Jurkat, Clone E6-1 (cell line): ENCODE data around the gene RNU7-1.

Source experiments
- DNase-seq: peaks from one replicate; pipeline ENCODE4 v3.0.0-alpha.2; 2011; ENCODE audit warnings: low read depth, low spot score
- H3K4me3 ChIP-seq: 2 replicates; pipeline ENCODE4 v1.5.1; 2011; ENCODE audit warnings: mild to moderate bottlenecking, low read length, control low read depth, moderate library complexity

Gene RNU7-1

DNA sequence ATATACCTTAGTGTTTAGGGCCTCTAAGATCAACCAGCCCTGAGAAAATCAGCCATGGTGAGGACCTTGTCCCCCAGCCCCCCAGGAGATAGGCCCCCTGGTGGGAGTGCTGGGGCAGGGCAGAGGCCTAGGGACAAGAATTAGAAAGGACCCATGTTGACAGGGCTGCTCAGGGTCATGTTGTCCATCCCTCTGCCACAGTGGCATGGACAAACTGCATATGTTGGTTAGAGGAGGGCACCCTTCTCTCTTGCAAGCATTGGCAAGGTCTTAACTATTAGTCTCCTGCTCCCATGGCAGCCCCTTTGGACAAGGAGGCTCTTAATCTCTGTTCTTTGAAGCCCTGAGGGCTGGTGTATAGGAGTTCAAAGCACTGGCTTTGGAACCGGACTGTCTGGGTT is 6.8 kb downstream of the RNU7-1 start:
- H3K4me3 ChIP-seq, result peak overlapping the region; percentile 89
- peak; percentile 64 for DNase-seq

DNA sequence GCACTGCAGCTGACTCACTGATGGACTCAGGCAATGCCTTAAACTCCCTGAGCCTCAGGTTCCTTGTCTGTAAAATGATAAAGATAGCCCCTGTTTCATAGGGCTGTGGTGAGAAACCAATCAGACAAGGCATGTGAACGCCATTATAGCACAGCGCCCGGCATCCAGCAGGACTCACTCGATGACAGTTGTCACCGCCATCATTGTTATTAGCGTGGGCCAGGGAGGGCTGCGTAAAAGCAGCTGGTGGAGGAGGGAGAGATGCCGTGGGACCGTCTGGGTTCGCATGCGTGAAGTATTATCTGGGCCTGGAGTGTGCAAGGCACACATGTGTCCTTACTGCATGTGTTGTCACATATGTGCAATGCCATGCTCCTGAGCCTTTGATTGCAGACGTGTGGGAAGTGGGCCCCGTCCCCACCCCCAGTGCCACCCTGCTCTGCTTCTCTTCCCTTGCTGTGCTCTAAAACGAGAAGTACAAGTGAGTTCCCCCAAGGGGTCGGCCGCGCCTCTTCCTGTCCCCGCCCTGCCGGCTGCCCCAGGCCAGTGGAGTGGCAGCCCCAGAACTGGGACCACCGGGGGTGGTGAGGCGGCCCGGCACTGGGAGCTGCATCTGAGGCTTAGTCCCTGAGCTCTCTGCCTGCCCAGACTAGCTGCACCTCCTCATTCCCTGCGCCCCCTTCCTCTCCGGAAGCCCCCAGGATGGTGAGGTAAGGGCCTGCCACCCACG is 7.4 kb downstream of the RNU7-1 start, which contains the start of gene PTPN6:
PTPN6 (plus strand) TSS at position 546 of the 730 bp plus-strand sequence; CDS start at position 703, 157 bp downstream.
- peak; percentile 72 for DNase-seq
- H3K4me3 ChIP-seq, result peak within 1 kb of the TSS; percentile 89

DNA sequence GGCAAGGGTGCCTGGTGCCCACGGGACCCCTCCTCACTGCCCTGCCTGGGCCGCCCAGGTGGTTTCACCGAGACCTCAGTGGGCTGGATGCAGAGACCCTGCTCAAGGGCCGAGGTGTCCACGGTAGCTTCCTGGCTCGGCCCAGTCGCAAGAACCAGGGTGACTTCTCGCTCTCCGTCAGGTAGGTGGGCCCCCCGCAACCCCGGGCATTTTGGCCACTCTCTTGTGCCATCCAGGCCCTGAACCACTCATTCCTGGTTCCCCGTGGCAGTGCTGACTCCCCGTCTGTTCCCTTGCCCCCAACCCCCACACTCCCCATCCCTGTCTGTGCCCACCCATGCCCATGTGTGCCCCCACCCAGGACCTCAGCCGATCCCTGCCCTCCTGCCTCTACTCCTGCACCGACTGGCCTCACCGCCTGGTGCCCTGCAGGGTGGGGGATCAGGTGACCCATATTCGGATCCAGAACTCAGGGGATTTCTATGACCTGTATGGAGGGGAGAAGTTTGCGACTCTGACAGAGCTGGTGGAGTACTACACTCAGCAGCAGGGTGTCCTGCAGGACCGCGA is 8.0 kb downstream of the RNU7-1 start:
- H3K4me3 ChIP-seq, result peak overlapping the region; percentile 89
- DNase-seq, result no peak

DNA sequence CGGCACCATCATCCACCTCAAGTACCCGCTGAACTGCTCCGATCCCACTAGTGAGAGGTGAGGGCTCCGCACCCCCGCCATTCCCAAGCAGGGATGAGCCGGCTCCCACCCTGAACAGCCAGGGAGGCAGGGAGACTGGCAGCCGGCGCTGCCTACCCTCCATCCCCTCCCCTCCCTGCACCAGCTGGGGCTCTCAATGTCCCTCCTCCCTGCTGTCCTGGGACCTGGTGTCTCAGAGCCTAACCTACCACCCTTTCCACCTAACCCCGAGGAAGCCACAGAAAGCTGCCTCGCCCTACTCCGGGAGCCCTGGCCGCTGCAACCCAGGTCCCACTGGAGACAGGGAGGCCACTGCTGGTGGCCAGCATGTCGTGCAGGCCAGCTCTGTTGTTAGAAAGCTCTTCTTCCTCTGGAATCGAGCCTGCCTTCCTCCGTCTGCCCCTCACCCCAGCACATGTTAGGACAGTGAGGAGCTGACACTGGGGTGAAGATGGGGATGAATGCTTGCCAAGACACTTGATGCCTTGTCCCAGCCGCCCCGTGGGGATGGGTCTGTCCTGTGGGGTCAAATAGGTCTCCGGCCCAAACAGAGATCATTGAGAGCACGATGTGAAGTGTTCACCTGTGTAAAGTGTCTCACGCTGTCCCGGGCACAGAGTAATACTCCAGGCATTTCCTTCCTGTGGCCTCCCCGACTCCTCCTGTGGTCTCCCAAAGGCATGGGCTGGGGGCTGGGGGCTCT is 8.7 kb downstream of the RNU7-1 start:
- no peak for DNase-seq
- peak overlapping the region; percentile 89 for H3K4me3 ChIP-seq

DNA sequence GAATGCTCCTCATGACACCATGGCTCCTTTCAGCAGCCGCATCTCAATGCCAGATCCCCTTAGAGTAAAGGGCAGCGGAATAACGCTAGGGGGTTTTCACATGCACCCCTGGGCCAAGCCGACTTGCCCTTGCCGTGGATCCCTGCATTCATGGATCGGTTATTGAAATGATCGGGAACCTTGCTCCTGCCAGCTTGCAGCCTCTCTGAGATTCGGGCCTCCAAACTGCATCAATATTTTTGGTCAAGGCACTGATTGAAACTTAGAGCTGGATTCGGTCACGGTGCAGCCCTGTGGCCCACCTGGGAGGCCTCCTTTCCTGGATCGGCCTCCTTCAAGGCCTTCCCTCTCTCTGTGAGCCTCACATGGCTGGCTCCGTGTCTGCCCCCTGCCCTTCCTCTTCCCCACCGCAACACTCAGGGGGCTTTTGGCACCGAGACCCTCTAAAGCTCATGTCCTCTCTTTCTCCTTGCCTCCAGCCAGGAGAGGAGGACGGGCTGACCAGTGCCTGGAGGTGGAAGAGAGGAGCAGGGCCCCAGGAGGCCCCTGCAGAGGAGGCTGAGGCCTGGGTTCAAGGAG is 9.3 kb downstream of the RNU7-1 start:
- H3K4me3 ChIP-seq, result peak overlapping the region; percentile 89
- no peak for DNase-seq

DNA sequence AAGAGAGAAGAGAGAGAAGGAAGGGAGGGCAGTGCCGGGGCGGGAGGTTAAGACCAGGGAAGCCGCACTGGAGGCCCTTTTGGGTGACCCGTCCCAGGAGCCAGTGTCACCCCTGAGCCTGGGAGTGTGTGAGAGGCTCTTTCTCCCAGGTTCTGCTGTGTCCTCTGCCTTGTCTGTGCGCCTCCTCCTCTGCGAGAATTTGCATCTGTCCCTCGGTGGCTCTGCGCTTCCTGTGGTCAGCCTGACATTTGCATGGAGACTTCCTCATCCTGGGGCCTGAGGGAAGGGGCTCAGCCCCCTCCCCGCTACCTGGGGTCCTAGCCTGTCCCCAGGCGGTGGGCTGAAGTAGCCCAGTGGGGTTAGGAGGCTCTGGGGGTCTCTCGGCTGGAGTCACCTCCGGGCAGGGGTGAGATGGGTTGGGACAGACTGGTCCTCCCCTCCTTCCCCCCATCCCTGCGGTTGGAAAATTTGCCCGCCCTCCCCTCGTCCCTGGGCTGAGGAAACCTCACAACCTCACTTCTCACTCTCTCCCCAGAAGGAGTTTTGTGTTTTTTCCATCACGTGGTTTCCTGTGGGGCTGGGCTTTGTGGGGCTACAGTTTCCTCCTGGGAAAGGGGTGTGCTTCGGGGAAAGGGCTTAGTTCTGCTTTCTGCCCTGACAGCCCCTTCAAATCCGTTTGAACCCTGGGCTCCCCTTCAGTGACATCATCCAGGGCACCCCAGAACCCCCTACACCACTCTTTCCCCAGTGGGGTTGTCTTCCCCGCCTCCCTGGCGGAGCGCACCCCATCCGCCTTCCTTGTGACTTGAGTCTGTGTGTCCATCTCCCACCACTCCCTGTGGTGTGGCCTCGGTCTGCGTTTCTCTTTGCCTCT is 10.1 kb downstream of the RNU7-1 start:
- DNase-seq, result peak; percentile 93
- H3K4me3 ChIP-seq, result peak overlapping the region; percentile 89

DNA sequence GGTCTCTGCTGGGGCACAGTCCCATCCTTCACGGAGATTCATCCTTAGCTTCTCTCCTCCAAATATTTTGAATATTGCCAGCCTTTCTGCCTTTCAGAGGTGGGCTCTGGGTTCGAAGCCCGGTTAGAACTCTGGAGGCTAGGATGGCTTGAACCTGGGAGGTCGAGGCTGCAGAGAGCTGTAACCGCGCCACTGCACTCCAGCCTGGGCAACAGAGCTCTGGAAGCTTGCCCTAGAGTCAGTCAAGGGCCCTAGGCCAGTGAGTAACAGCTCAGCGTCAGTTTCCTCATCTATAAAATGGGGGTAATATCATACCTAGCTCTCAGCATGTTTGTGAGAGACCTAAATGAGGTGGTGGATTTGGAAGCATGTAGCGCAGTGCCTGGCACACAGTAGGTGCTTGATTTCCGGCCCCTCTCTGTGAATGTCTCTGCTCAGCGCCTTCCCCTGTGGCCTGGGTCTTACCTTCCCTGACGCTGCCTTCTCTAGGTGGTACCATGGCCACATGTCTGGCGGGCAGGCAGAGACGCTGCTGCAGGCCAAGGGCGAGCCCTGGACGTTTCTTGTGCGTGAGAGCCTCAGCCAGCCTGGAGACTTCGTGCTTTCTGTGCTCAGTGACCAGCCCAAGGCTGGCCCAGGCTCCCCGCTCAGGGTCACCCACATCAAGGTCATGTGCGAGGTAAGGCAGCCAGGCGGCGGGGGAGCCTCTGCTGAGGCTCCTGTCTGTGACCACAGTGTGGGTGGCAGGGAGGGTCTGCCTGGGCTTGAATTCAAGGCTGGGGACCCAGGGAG is 10.9 kb downstream of the RNU7-1 start:
- peak overlapping the region; percentile 89 for H3K4me3 ChIP-seq

DNA sequence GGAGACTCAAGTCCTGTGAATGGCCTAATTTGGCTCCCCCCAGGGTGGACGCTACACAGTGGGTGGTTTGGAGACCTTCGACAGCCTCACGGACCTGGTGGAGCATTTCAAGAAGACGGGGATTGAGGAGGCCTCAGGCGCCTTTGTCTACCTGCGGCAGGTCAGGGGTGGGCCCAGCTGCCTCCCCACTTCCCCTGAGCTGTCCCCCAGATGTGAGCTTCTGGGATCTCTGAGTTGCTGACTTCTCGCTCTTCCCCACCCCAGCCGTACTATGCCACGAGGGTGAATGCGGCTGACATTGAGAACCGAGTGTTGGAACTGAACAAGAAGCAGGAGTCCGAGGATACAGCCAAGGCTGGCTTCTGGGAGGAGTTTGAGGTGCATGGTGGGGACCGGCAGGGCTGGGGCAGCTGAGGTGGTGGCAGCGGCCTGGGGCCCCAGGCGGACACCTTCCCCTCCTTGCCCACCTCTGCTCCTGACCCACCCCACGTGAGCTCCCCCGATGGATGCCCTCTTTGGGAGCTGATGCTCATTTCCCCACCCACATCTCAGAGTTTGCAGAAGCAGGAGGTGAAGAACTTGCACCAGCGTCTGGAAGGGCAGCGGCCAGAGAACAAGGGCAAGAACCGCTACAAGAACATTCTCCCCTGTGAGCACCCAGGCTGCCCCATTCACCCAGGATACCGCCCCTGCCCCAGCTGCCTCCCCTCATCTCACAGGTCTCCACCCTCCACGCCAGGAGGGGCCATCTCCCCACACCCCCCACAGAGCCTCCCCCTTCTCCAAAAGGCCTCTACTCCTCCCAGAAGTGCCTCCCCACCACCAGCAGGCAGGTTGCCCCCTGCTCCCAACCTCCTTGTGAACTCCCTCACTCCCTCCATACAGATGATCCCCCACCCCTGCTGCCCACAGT is 11.7 kb downstream of the RNU7-1 start:
- H3K4me3 ChIP-seq, result no peak overlapping the region
- DNase-seq, result no peak

More for the DNA sequence above, 10.9 kb downstream of the RNU7-1 start:
- DNase-seq, result no peak

DNA sequence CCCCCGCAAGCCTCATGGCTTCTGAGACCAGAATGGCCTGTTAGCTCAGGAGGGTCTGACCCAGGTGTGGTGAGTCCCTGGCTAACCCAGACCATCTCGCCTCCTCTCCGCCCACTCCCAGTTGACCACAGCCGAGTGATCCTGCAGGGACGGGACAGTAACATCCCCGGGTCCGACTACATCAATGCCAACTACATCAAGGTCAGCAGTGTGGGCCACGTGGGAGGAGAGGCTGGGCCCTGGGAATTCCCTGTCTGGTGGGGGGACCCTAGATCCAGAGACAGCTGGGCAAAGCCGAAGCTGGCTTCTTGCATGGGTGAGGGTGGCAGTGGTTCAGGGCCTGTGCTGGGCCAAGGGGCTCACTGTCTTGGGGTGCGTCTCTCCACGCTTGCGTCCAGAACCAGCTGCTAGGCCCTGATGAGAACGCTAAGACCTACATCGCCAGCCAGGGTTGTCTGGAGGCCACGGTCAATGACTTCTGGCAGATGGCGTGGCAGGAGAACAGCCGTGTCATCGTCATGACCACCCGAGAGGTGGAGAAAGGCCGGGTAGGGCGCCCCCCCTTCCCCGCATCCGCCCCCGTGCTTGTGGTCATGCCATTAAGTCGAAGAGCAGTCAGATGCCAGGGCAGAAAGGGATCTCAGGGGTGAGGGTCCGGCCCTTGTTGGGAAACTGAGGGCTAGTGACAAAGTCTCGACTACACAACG is 12.6 kb downstream of the RNU7-1 start:
- H3K4me3 ChIP-seq, result no peak overlapping the region
- no peak for DNase-seq

DNA sequence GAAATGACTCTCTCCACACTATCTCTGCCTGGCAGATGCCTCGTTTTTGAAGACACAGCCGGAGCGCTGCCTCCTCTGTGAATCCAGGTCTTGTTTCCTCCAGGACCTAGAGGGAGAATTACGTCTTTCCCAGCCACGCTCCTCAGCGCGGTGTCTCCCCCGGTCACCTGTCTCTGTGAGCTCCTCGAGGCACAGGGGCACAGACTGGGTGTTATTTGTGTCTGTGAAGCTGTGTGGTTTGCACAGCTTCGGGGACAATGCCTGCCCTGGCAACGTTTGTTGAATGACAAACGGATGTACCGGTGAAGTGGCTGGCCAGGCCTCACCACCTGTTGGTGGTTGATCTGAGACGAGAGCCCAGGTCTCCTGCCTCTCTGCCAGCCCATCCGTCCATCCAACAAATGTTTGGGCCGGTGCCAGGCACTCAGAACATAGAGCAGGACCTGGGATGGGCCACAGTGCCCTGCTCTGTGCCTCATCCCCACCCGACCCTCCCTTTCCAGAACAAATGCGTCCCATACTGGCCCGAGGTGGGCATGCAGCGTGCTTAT is 13.6 kb downstream of the RNU7-1 start:
- no peak overlapping the region for H3K4me3 ChIP-seq
- no peak for DNase-seq

DNA sequence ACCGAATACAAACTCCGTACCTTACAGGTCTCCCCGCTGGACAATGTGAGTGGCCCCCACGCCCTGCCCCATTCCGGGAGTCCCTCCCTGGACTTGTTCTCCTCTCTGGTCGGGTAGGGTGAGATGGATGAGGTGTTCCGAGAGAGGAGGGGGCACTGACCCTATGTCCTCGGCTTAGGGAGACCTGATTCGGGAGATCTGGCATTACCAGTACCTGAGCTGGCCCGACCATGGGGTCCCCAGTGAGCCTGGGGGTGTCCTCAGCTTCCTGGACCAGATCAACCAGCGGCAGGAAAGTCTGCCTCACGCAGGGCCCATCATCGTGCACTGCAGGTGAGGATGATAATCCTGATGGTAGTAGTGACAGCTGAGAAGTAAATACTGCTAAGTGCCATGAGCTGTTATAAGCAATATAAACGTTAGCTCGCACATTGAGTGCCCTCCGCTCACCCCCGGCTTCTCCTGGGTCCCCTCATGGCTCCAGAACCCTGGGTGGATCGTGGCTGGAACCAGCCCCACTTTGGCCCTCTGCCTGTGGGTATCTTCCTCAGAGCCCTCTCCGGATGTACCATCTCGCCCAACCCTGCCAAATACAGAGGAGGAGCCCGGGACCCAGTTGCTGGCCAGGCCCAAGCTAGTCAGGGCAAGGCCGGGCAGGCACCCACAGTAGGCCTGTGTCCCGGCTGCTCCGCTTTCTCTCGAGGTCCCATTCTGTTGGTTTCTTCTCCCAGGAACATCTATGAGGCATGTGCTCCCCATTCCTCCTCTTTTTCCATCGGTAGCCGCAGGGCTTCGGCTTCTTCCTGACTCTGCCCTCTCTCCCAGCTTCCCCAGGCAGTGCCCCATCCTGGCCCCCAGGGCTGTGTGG is 14.4 kb downstream of the RNU7-1 start:
- no peak for DNase-seq
- H3K4me3 ChIP-seq, result peak overlapping the region; percentile 52

DNA sequence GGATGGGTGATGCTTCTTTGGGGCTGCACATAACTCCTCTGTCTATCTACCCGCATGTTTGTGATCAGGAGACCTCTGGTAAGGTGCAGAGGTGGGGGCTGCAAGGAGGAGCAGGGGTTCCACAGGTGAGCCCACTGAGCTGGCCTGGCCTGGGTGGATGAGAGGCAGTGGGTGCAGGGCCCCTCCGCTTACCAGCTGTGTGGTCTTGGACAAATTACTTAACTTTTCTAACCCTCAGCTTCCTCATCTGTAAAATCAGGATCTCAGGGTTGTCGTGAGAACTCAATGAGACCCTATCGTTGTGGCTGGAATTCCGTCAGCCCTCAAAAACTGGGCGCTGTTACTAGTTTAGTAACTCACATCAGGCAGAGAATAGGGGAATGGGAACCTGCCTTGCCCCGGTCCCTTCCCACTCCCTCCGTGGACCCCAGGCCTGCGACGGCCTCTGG is 15.0 kb downstream of the RNU7-1 start:
- no peak for DNase-seq
- H3K4me3 ChIP-seq, result peak overlapping the region; percentile 52

DNA sequence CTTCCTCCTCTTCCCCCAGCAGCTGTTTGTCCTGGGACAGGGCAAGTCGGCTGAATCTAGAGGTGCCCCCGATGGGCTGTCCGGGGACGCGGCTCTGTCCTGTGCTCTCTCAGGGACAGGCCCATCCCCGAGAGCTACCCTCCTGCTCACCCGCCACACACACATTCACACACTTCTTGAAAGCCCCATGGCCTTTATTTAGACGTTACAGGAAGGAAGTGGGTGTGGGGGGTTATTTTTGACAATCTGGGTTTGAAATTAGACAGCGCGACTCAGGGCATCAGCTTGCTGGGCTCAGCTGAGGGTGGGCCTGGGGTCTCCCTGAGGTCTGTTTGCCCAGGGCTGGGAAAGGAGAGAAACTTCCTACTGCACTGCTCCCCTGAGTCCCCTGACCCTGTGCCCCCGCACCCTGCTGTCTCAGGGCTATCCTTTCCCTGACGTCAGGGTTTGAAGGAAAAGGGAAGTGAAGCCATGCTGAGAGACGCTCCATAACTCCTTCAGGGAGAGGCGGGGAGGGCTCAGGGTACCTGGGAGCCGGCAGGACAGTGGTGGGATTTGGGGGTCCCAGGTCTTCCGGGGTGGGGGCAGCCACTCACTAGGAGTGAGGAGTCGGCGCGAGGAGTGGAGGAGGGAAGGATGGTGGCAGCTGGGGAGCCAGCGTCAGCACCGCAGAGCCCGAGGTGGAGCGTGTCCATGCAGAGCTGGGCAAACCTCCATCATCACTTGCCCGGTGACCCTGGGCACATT is 15.6 kb downstream of the RNU7-1 start:
- H3K4me3 ChIP-seq, result peak overlapping the region; percentile 52

DNA sequence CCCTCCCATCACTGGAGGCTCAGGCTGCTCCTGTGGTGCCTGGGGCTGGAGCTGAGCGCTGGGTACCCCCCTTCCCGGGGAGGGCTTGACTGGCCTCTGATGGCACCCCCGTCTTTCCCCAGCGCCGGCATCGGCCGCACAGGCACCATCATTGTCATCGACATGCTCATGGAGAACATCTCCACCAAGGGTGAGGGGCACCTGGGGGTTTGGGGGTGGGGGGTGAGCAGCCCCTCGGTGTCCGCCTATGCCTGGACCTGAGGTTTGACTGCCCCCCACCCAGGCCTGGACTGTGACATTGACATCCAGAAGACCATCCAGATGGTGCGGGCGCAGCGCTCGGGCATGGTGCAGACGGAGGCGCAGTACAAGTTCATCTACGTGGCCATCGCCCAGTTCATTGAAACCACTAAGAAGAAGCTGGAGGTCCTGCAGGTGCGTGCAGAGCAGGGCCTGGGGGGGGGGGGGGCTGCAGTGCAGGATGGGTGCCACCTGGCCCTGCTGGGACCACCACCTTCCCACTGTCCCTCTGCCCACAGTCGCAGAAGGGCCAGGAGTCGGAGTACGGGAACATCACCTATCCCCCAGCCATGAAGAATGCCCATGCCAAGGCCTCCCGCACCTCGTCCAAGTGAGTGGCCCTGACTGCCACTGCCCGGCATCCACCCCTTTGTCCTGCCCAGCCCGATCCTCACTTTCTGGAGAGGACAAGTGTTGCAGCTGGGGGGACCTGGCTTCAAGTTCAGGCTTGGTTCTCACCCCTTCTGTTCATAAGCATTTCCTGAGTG is 16.4 kb downstream of the RNU7-1 start:
- H3K4me3 ChIP-seq, result no peak overlapping the region
- no peak for DNase-seq

More for the DNA sequence above, 15.6 kb downstream of the RNU7-1 start:
- DNase-seq, result peak; percentile 86
